Spinal cord (tissue), 10 donors: ENCODE data around the gene GPN2. TPM values are rescaled to one million over a fixed set of nuclear protein-coding genes. Genes with fewer than 3 reads are reported as not detected.

ENCODE experiments used
- DNase-seq, 6 donors: peaks; one replicate each; pipeline versions ENCODE4 v3.0.0 to v3.0.0-alpha.2; 2013 to 2015; ENCODE audit warnings: low spot score in 6 of 6, low read depth in 4 of 6
- H3K27ac ChIP-seq: one replicate; pipeline ENCODE4 v1.5.1; 2013; ENCODE audit warnings: low read depth, low read length, control low read depth
- H3K27me3 ChIP-seq: one replicate; pipeline ENCODE4 v1.6.1; 2013; ENCODE audit warnings: low read length; ENCODE audit not compliant: control insufficient read depth, insufficient read depth
- H3K36me3 ChIP-seq: one replicate; pipeline ENCODE4 v1.6.1; 2013; ENCODE audit warnings: low read length; ENCODE audit not compliant: control insufficient read depth, insufficient read depth
- H3K4me1 ChIP-seq: one replicate; pipeline ENCODE4 v1.6.1; 2013; ENCODE audit warnings: low read length; ENCODE audit not compliant: control insufficient read depth, insufficient read depth
- H3K4me3 ChIP-seq: one replicate; pipeline ENCODE4 v1.5.1; 2013; ENCODE audit warnings: low read depth, low read length, control low read depth
- H3K9me3 ChIP-seq: one replicate; pipeline ENCODE4 v1.6.1; 2013; ENCODE audit warnings: low read length; ENCODE audit not compliant: control insufficient read depth, insufficient read depth
- WGBS: methylation state at CpG from one replicate; pipeline ENCODE4 v1.1.5; 2013; ENCODE audit warnings: missing lambda C conversion rate; ENCODE audit not compliant: insufficient coverage; 5-methylcytosine and 5-hydroxymethylcytosine counted together
- polyA plus RNA-seq, 2 donors: library from polyadenylated mRNA; unstranded; fragments of 120-200 nt; gene quantifications; one replicate each; pipeline ENCODE4 v1.2.1, GENCODE V29; 2013; ENCODE audit not compliant: insufficient read length in 2 of 2
- total RNA-seq, 2 donors: library from RNA; depleted of rRNA in 1 of 2; stranded (reverse); fragments of 120-200 nt in 1 of 2; fragments of >200 nt in 1 of 2; gene quantifications; one replicate each; pipeline versions ENCODE4 v1.2.3 to v1.2.4, GENCODE V29; 2013 to 2014
- donor health status: healthy.

GPN2 gene
- total and polyA plus RNA-seq, 4 donors, result 13.2 to 38.4 (median 23.0) TPM

- peak within 1 kb of the TSS; percentile 88 for H3K27ac ChIP-seq
- no peaks in the 10 kb centered on the region for H3K27me3 ChIP-seq
- H3K9me3 ChIP-seq, result no peaks in the 10 kb centered on the region
- 0% methylated on average over 72 of the region's 83 CpGs for WGBS
- DNase-seq, result peak; percentile 90 to 99 (median 96)
- H3K4me3 ChIP-seq, result peak within 1 kb of the TSS; percentile 84
- H3K4me1 ChIP-seq, result peaks cover 12% of the 10 kb centered on the region
- peaks cover 27% of the 10 kb centered on the region for H3K36me3 ChIP-seq
These were observed 31.7 kb upstream of the GPN2 start, which contains the start of gene NUDC for GRCh38 chr1:26921540-26922430. Gene NUDC, plus strand, starts transcription at chr1:26921743. Its CDS starts 106 bp downstream, at chr1:26921849.

DNA sequence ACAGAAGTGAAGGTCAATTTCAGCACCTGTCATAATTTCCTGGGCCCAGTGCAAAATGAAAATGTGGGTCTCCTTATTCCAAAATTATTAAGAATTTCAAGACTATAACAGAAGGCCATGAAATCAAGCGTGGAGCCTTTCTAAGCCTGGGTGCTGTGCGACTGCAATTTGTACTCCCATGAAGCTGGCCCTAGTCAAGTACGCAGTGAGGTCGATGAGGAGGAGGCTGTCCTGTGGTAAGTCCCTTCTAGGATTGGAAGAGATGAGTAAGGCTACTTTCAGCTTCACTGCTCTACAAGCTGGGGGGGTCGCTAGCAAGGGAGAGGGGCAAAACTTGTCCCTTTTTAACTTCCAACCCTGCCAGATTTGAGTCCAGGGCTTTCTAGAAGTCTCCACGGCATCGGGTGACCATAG lies 31.1 kb upstream of the GPN2 start:
- peak overlapping the region; percentile 84 for H3K4me3 ChIP-seq
- H3K27me3 ChIP-seq, result peaks cover 2% of the 10 kb centered on the region
- H3K9me3 ChIP-seq, result no peaks in the 10 kb centered on the region
- H3K4me1 ChIP-seq, result peaks cover 12% of the 10 kb centered on the region
- peaks cover 21% of the 10 kb centered on the region for H3K36me3 ChIP-seq
- WGBS, result 15% methylated on average over 4 of the region's 7 CpGs
- no peak for DNase-seq
- peak overlapping the region; percentile 85 for H3K27ac ChIP-seq

DNA sequence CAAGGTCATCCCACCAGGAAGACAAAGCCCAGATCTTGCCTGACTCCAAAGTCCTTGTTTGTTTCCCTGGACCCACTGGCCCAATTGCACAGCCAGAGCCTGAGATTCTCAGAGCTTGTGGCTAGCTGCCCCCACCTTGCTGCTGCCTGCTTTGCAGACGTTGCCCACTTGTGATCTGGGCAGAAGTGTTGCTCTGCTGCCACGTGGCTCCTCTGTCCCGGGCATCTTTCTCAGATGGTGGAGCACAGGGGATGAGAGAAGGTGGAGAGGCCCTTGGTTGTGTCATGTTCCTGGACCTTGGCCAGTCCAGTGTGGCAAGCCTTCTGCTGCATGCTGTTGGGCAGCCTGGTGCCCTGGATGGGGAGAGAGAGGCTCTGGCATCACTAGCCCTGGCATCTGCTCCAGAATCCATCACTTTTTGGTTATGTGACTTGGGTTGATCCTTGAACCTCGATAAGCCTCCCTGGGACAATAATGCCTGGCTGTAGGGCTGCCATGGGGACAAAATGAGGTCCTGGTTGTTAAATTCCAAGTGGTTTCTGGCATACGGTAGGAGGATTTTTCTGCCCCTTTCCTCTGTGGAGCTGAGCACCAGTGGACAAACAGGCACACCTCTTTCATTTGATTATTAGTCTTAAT lies 25.2 kb upstream of the GPN2 start:
- Histone ChIP-seq H3K27ac (no peak overlapping the region), H3K4me3 (no peak overlapping the region), H3K9me3 (no peaks in the 10 kb centered on the region), H3K36me3 (no peaks in the 10 kb centered on the region), H3K27me3 (peaks cover 2% of the 10 kb centered on the region), H3K4me1 (no peaks in the 10 kb centered on the region)
- DNase-seq, result no peak
- 42% methylated on average over 4 of the region's 5 CpGs for WGBS

DNA sequence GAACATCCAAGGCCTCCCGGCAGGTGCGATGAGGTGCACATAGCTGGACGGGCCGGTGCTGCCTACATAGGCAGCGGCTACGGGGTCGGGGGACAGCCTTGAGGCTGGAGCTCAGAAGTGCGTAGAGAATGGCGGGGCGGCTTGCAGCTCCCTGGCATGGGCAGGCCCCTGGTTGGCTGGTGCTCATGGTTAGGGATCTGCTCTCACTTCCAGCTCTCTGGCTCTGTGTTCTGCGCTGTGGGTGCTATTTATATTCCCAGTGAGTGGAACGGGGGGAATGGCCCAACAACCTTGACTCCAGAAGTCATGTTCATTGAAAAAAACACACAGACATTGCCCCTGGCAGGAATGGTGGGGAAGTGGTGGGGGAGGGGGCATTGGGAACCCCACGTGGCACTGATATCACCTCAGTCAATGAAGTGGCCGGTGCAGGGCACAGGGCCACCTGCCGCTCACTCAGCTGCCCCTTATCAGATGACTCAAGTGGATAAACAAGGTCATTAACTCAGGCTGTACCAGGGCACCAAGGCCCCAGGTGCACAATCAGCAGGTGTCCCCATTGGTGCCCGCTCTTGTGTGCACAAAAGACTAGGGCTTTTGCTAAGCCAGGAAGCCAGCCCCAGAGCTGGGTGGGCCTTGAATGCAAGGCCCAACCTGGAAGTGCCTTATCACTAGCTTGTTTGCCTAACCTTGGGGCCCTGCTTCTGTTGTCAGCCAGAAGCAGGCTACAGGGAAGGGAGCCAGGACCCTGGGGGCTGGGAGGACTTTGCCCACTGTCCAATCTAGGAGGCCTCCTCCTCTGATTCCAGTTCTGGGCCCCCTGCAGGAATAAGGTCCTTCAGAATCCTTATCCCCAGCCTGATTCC lies 23.9 kb upstream of the GPN2 start, which contains the start of gene NR0B2:
Gene NR0B2, minus strand, starts transcription at position 222 of the 866 bp plus-strand sequence. Its CDS starts 35 bp downstream, at position 187.
- no peaks in the 10 kb centered on the region for H3K9me3 ChIP-seq
- H3K27me3 ChIP-seq, result peaks cover 2% of the 10 kb centered on the region
- no peak for DNase-seq
- H3K27ac ChIP-seq, result no peak within 1 kb of the TSS
- H3K4me1 ChIP-seq, result no peaks in the 10 kb centered on the region
- no peak within 1 kb of the TSS for H3K4me3 ChIP-seq
- H3K36me3 ChIP-seq, result no peaks in the 10 kb centered on the region
- WGBS, result 83% methylated on average over 14 of the region's 16 CpGs

GRCh38 chr1:26913389-26913753 lies 23.3 kb upstream of the GPN2 start:
- H3K27ac ChIP-seq, result no peak overlapping the region
- 87% methylated on average over 5 of the region's 5 CpGs for WGBS
- H3K4me1 ChIP-seq, result no peaks in the 10 kb centered on the region
- no peak for DNase-seq
- H3K36me3 ChIP-seq, result no peaks in the 10 kb centered on the region
- H3K9me3 ChIP-seq, result no peaks in the 10 kb centered on the region
- peaks cover 2% of the 10 kb centered on the region for H3K27me3 ChIP-seq
- H3K4me3 ChIP-seq, result no peak overlapping the region

- Histone ChIP-seq H3K4me1 (no peaks in the 10 kb centered on the region), H3K36me3 (no peaks in the 10 kb centered on the region), H3K4me3 (no peak overlapping the region), H3K27me3 (peaks cover 2% of the 10 kb centered on the region), H3K27ac (no peak overlapping the region), H3K9me3 (no peaks in the 10 kb centered on the region)
- no peak for DNase-seq
- WGBS, result no CpG with 5 or more reads among the region's 2 CpGs
These were observed 22.0 kb upstream of the GPN2 start for GRCh38 chr1:26912147-26912490.

- 91% methylated on average over 6 of the region's 8 CpGs for WGBS
- Histone ChIP-seq H3K9me3 (no peaks in the 10 kb centered on the region), H3K36me3 (no peaks in the 10 kb centered on the region), H3K27ac (no peak overlapping the region), H3K4me1 (no peaks in the 10 kb centered on the region), H3K27me3 (peaks cover 1% of the 10 kb centered on the region), H3K4me3 (no peak overlapping the region)
- no peak for DNase-seq
These were observed 21.5 kb upstream of the GPN2 start for GRCh38 chr1:26911399-26912146.

- H3K4me3 ChIP-seq, result no peak overlapping the region
- H3K27ac ChIP-seq, result no peak overlapping the region
- no peak for DNase-seq
- H3K9me3 ChIP-seq, result no peaks in the 10 kb centered on the region
- no peaks in the 10 kb centered on the region for H3K4me1 ChIP-seq
- H3K27me3 ChIP-seq, result no peaks in the 10 kb centered on the region
- 50% methylated on average over 2 of the region's 4 CpGs for WGBS
- no peaks in the 10 kb centered on the region for H3K36me3 ChIP-seq
These were observed 20.5 kb upstream of the GPN2 start for GRCh38 chr1:26910343-26911160.
